Measurements from ENCODE around the gene VIL1. TPM values are rescaled to one million over a fixed set of nuclear protein-coding genes. Genes with fewer than 3 reads are reported as not detected.

VIL1 gene
- total RNA-seq, 1 experiment from 2014 or later = 4.2 TPM

- no peak for DNase-seq
- Histone ChIP-seq H3K4me2 (ENCODE audit: insufficient read depth, insufficient read length, low read length) (no peak overlapping the region), H3K23me2 (ENCODE audit: insufficient read length, low read depth, low read length, poor library complexity, severe bottlenecking) (no peaks in the 10 kb centered on the region), H3K9ac (ENCODE audit: extremely low read depth, insufficient read length, low read length) (no peak overlapping the region), H2AFZ (ENCODE audit: low read length) (no peak overlapping the region), H4K8ac (replicated peaks; ENCODE audit: insufficient read length, low read depth, low read length) (no peak overlapping the region), H2BK15ac (ENCODE audit: low read depth, low read length) (no peak overlapping the region), H2BK120ac (ENCODE audit: low read depth, low read length, poor library complexity, severe bottlenecking) (no peak overlapping the region), H2BK5ac (ENCODE audit: insufficient read length, low read length) (no peak overlapping the region), H2BK12ac (ENCODE audit: insufficient read length, low read depth, low read length) (no peak overlapping the region), H3K79me1 (ENCODE audit: insufficient read depth, low read depth, low read length, poor library complexity, severe bottlenecking) (no peaks in the 10 kb centered on the region), H3K79me2 (ENCODE audit: insufficient read depth, low read length) (no peaks in the 10 kb centered on the region), H3K9me3 (ENCODE audit: control insufficient read depth, low read depth, low read length) (no peaks in the 10 kb centered on the region), H3K56ac (ENCODE audit: insufficient read length, low read depth, low read length) (no peak overlapping the region), H3K4me1 (ENCODE audit: insufficient read depth, low read length) (no peaks in the 10 kb centered on the region), H4K91ac (ENCODE audit: insufficient read length, low read depth, low read length) (no peak overlapping the region), H4K20me1 (ENCODE audit: control insufficient read depth, insufficient read depth, insufficient read length) (no peaks in the 10 kb centered on the region), H3K4ac (ENCODE audit: low read depth, low read length) (no peak overlapping the region), H2AK5ac (ENCODE audit: insufficient read length, low read length) (no peak overlapping the region), H3T11ph (ENCODE audit: low read length) (no peak overlapping the region), H3K18ac (ENCODE audit: insufficient read length, low read depth, low read length) (no peak overlapping the region), H2BK20ac (ENCODE audit: low read depth, low read length, poor library complexity, severe bottlenecking) (no peak overlapping the region), H3K27ac (ENCODE audit: insufficient read length, low read depth, low read length) (no peak overlapping the region), H3K14ac (ENCODE audit: insufficient read depth, low read length) (no peak overlapping the region), H3K27me3 (ENCODE audit: insufficient read depth, low read length) (no peaks in the 10 kb centered on the region), H4K5ac (ENCODE audit: insufficient read length, low read depth, low read length) (no peak overlapping the region), H3K23ac (ENCODE audit: insufficient read length, low read depth, low read length) (no peak overlapping the region)
- peaks cover 1% of the 10 kb centered on the region for H3K27me3 Mint-ChIP-seq (ENCODE audit: low read depth)
- no CpG with 5 or more reads among the region's 11 CpGs for WGBS (ENCODE audit: extremely low coverage, insufficient read length, low lambda C conversion rate)
- H3K27ac Mint-ChIP-seq = no peak overlapping the region; a peak in 2 of 7 replicates
- H3K36me3 Mint-ChIP-seq (ENCODE audit: insufficient read depth in 1 of 3, low read depth in 3 of 3) = no peaks in the 10 kb centered on the region
- H3K4me1 Mint-ChIP-seq = no peaks in the 10 kb centered on the region
- H3K9me3 Mint-ChIP-seq = no peaks in the 10 kb centered on the region
- H3K4me3 Mint-ChIP-seq = no peak overlapping the region
- TF ChIP-seq CTCF (conservative IDR thresholded peaks at IDR 0.05) = no peak
Observed at GRCh38 chr2:218435003-218435982, 16.4 kb downstream of the VIL1 start.

Data from H9 (cell line).